HEK293 (cell line): ENCODE data around the gene ZNF618.

Experiments used
- CTCF ChIA-PET: fragments of 350-600 bp; formaldehyde crosslinking; extraction: SDS; loops from one replicate; lab custom pipeline; 2021; ENCODE audit warnings: antibody characterized with exemption; lab: Yijun Ruan, JAX
- POLR2A ChIA-PET: fragments of 300-600 bp; formaldehyde crosslinking; extraction: SDS; loops from one replicate; lab custom pipeline; 2020; ENCODE audit warnings: antibody characterized with exemption, inconsistent platforms; lab: Yijun Ruan, JAX
- H3K27ac ChIP-seq: fragments of 200-500 bp; sonication (Bioruptor generic); 2 replicates; pipeline ENCODE4 v1.5.1; 2014; ENCODE audit warnings: low read depth, low read length, control low read depth, inconsistent platforms; ENCODE audit errors: extremely low read depth
- H3K36me3 ChIP-seq, 2 experiments: fragments of 200-500 bp in 1 of 2; sonication (Bioruptor generic) in 1 of 2; 1 replicate in 1 of 2; 2 replicates in 1 of 2; pipeline ENCODE4 v1.5.1; 2014 to 2017; ENCODE audit warnings: inconsistent platforms in 2 of 2, low read length in 2 of 2; ENCODE audit not compliant: control insufficient read depth in 2 of 2, insufficient read depth in 1 of 2
- H3K4me1 ChIP-seq: fragments of 200-500 bp; sonication (Bioruptor generic); 2 replicates; pipeline ENCODE4 v1.5.1; 2014; ENCODE audit warnings: mild to moderate bottlenecking, low read length, inconsistent platforms; ENCODE audit not compliant: control insufficient read depth, insufficient read depth
- H3K4me3 ChIP-seq: 2 replicates; pipeline ENCODE4 v1.5.1; 2011; ENCODE audit warnings: low read depth, mild to moderate bottlenecking, control low read depth, low read length, moderate library complexity
- H3K9me3 ChIP-seq: fragments of 200-500 bp; sonication (Bioruptor generic); 2 replicates; pipeline ENCODE4 v1.5.1; 2014; ENCODE audit warnings: low read depth, low read length, inconsistent platforms; ENCODE audit not compliant: control insufficient read depth, insufficient read depth
- GLIS1 ChIP-seq: fragments of 450-650 bp; formaldehyde crosslinking; IDR thresholded peaks from 2 replicates; pipeline ENCODE4 v1.5.1; 2016; ENCODE audit warnings: missing biosample characterization, missing genetic modification characterization
- GLIS2 ChIP-seq: fragments of 450-650 bp; formaldehyde crosslinking; IDR thresholded peaks from 2 replicates; pipeline ENCODE4 v1.5.1; 2016; ENCODE audit warnings: missing biosample characterization, missing genetic modification characterization
- KLF1 ChIP-seq: fragments of 450-650 bp; formaldehyde crosslinking; IDR thresholded peaks from 2 replicates; pipeline ENCODE4 v1.5.1; 2016; ENCODE audit warnings: missing biosample characterization, missing genetic modification characterization
- KLF9 ChIP-seq: fragments of 450-650 bp; formaldehyde crosslinking; IDR thresholded peaks from 2 replicates; pipeline ENCODE4 v1.5.1; 2016; ENCODE audit warnings: missing biosample characterization, missing genetic modification characterization, low read depth
- PATZ1 ChIP-seq: fragments of 450-650 bp; formaldehyde crosslinking; IDR thresholded peaks from 2 replicates; pipeline ENCODE4 v1.5.1; 2016; ENCODE audit warnings: missing biosample characterization, missing genetic modification characterization
- PRDM10 ChIP-seq: fragments of 450-650 bp; formaldehyde crosslinking; IDR thresholded peaks from 2 replicates; pipeline ENCODE4 v1.5.1; 2016; ENCODE audit warnings: missing biosample characterization, missing genetic modification characterization
- SP2 ChIP-seq: fragments of 450-650 bp; formaldehyde crosslinking; IDR thresholded peaks from 2 replicates; pipeline ENCODE4 v1.5.1; 2016; ENCODE audit warnings: missing biosample characterization, missing genetic modification characterization
- ZBTB26 ChIP-seq: fragments of 450-650 bp; formaldehyde crosslinking; optimal IDR thresholded peaks from 2 replicates; pipeline ENCODE3; 2016; ENCODE audit warnings: missing biosample characterization, mild to moderate bottlenecking, missing genetic modification characterization
- ZBTB44 ChIP-seq: fragments of 450-650 bp; IDR thresholded peaks from 2 replicates; pipeline ENCODE4 v1.5.1; 2018; ENCODE audit warnings: missing biosample characterization, mild to moderate bottlenecking, missing genetic modification characterization
- ZIC2 ChIP-seq: fragments of 450-650 bp; formaldehyde crosslinking; IDR thresholded peaks from 2 replicates; pipeline ENCODE4 v1.5.1; 2016; ENCODE audit warnings: missing biosample characterization, missing genetic modification characterization
- ZNF223 ChIP-seq: fragments of 450-650 bp; formaldehyde crosslinking; IDR thresholded peaks from 2 replicates; pipeline ENCODE4 v1.5.1; 2016; ENCODE audit warnings: missing biosample characterization, missing genetic modification characterization
- ZNF501 ChIP-seq: fragments of 450-650 bp; formaldehyde crosslinking; IDR thresholded peaks from 2 replicates; pipeline ENCODE4 v1.5.1; 2016; ENCODE audit warnings: missing biosample characterization, missing genetic modification characterization
- ZNF521 ChIP-seq: fragments of 450-650 bp; formaldehyde crosslinking; IDR thresholded peaks from 2 replicates; pipeline ENCODE4 v1.5.1; 2017; ENCODE audit warnings: missing biosample characterization, mild to moderate bottlenecking, missing genetic modification characterization
- ZNF561 ChIP-seq: fragments of 450-650 bp; IDR thresholded peaks from 2 replicates; pipeline ENCODE4 v1.5.1; 2018; ENCODE audit warnings: missing biosample characterization, missing genetic modification characterization, borderline replicate concordance
- ZNF645 ChIP-seq: fragments of 450-650 bp; formaldehyde crosslinking; IDR thresholded peaks from 2 replicates; pipeline ENCODE4; 2016; ENCODE audit warnings: missing biosample characterization, missing genetic modification characterization
- ZNF76 ChIP-seq: fragments of 450-650 bp; formaldehyde crosslinking; IDR thresholded peaks from 2 replicates; pipeline ENCODE4; 2016; ENCODE audit warnings: low read depth, missing biosample characterization, missing genetic modification characterization, borderline replicate concordance
- ZNF785 ChIP-seq: fragments of 450-650 bp; formaldehyde crosslinking; IDR thresholded peaks from 2 replicates; pipeline ENCODE4 v1.5.1; 2016; ENCODE audit warnings: missing biosample characterization, missing genetic modification characterization
- ZSCAN23 ChIP-seq: fragments of 450-650 bp; formaldehyde crosslinking; IDR thresholded peaks from 2 replicates; pipeline ENCODE4 v1.5.1; 2016; ENCODE audit warnings: missing biosample characterization, missing genetic modification characterization
- ZXDB ChIP-seq: fragments of 450-650 bp; formaldehyde crosslinking; IDR thresholded peaks from 2 replicates; pipeline ENCODE4 v1.5.1; 2016; ENCODE audit warnings: missing biosample characterization, missing genetic modification characterization

ZNF618 gene

GRCh38 chr9:114098021-114098935 is 222.2 kb downstream of the ZNF618 start (continued):
- TF ChIP-seq ZBTB44 (tag by site-specific recombination) (no peak), KLF9 (peak; percentile 71), ZNF561 (tag by site-specific recombination) (no peak), GLIS1 (peak; percentile 12; the same call in 1 of the 2 replicates), ZNF521 (tag by site-specific recombination) (no peak), ZXDB (tag by site-specific recombination) (no peak), ZNF76 (tag by site-specific recombination) (no peak), ZSCAN23 (tag by site-specific recombination) (no peak), ZNF785 (tag by site-specific recombination) (no peak), ZNF645 (tag by site-specific recombination) (no peak), ZIC2 (tag by site-specific recombination) (peak; percentile 67), KLF1 (tag by site-specific recombination) (peak; percentile 77), SP2 (tag by site-specific recombination) (peak; percentile 24; the same call in 1 of the 2 replicates), ZBTB26 (tag by site-specific recombination) (peak; percentile 57), PATZ1 (tag by site-specific recombination) (peak; percentile 15; the same call in 1 of the 2 replicates), ZNF501 (tag by site-specific recombination) (no peak), GLIS2 (peak; percentile 45)

GRCh38 chr9:114098936-114099668 is 223.0 kb downstream of the ZNF618 start, which contains the start of gene KIF12:
TSS of gene KIF12 (minus strand) at chr9:114099292. CDS start at chr9:114099276, 16 bp downstream.
- Histone ChIP-seq H3K9me3 (no peaks in the 10 kb centered on the region), H3K4me1 (no peaks in the 10 kb centered on the region), H3K27ac (no peak within 1 kb of the TSS)
- CTCF ChIA-PET: interaction anchor here (1.1 to 3.6 kb wide), 4 partner anchors 9 to 192 kb away, joined by 4 to 25 read pairs (median 16); no protein-coding TSS in a partner anchor
- POLR2A ChIA-PET: interaction anchor here (0.7 kb wide), 1 partner anchor 115 kb away, joined by 3 read pairs; no protein-coding TSS in a partner anchor
- TF ChIP-seq ZNF223 (tag by site-specific recombination) (no peak), PRDM10 (peak; percentile 34; the same call in 1 of the 2 replicates), GLIS1 (peak; percentile 59)
- TF ChIP-seq, all 188 proteins: peak for 2
- no peaks in the 10 kb centered on the region for H3K36me3 ChIP-seq
- peak within 1 kb of the TSS; percentile 49 for H3K4me3 ChIP-seq
